ENCODE measurements around the gene AP1M1. TPM values are rescaled to one million over a fixed set of nuclear protein-coding genes. Genes with fewer than 3 reads are reported as not detected.

AP1M1 gene
- total RNA-seq, 1 experiment from 2014 or later = 27.7 TPM

DNA sequence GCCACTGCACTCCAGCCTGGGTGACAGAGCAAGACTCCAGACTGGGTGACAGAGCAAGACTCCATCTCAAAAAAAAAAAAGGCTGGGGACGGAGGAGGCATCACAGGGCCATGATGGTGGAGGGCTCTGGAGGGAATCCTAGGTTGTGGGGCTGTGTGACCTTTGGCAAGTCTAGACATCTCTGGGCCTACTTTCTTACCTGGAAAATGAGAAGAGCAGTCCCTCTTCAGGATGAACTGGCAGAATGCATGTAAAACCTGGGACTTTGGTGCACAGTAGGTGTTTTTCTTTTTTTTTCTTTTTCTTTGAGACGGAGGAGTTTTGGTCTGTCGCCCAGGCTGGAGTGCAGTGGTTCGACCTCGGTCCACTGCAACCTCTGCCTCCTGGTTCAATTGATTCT, 38.1 kb upstream of the AP1M1 start (continued):
- TF ChIP-seq, protein P1, sequence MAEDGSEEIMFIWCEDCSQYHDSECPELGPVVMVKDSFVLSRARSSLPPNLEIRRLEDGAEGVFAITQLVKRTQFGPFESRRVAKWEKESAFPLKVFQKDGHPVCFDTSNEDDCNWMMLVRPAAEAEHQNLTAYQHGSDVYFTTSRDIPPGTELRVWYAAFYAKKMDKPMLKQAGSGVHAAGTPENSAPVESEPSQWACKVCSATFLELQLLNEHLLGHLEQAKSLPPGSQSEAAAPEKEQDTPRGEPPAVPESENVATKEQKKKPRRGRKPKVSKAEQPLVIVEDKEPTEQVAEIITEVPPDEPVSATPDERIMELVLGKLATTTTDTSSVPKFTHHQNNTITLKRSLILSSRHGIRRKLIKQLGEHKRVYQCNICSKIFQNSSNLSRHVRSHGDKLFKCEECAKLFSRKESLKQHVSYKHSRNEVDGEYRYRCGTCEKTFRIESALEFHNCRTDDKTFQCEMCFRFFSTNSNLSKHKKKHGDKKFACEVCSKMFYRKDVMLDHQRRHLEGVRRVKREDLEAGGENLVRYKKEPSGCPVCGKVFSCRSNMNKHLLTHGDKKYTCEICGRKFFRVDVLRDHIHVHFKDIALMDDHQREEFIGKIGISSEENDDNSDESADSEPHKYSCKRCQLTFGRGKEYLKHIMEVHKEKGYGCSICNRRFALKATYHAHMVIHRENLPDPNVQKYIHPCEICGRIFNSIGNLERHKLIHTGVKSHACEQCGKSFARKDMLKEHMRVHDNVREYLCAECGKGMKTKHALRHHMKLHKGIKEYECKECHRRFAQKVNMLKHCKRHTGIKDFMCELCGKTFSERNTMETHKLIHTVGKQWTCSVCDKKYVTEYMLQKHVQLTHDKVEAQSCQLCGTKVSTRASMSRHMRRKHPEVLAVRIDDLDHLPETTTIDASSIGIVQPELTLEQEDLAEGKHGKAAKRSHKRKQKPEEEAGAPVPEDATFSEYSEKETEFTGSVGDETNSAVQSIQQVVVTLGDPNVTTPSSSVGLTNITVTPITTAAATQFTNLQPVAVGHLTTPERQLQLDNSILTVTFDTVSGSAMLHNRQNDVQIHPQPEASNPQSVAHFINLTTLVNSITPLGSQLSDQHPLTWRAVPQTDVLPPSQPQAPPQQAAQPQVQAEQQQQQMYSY (CRISPR knock-in tag; IDR thresholded peaks at IDR 0.05) = no peak
- TF ChIP-seq E2F1 (CRISPR knock-in tag; IDR thresholded peaks at IDR 0.05) (no peak), SMAD3 (CRISPR knock-in tag; IDR thresholded peaks at IDR 0.05; ENCODE audit: borderline replicate concordance) (no peak), ESRRA (CRISPR knock-in tag; IDR thresholded peaks at IDR 0.05; ENCODE audit: borderline replicate concordance) (no peak)

- Mint-ChIP-seq H3K4me1 (no peaks in the 10 kb centered on the region), H3K9me3 (no peaks in the 10 kb centered on the region), H3K27ac (no peak overlapping the region), H3K4me3 (no peak overlapping the region), H3K36me3 (no peaks in the 10 kb centered on the region), H3K27me3 (ENCODE audit: low read depth) (no peaks in the 10 kb centered on the region)
- TF ChIP-seq ZSCAN18 (CRISPR knock-in tag; IDR thresholded peaks at IDR 0.05) = no peak
- no peak for TF ChIP-seq NR1H2 (CRISPR knock-in tag; IDR thresholded peaks at IDR 0.05)
- TF ChIP-seq HMGA2 (CRISPR knock-in tag; IDR thresholded peaks at IDR 0.05) = no peak
- TF ChIP-seq CBFB (CRISPR knock-in tag; IDR thresholded peaks at IDR 0.05; ENCODE audit: low read depth) = no peak
- TF ChIP-seq NFE2L1 (CRISPR knock-in tag; IDR thresholded peaks at IDR 0.05) = no peak
- no peak for TF ChIP-seq SMAD3 (CRISPR knock-in tag; IDR thresholded peaks at IDR 0.05; ENCODE audit: borderline replicate concordance)
- TF ChIP-seq CREB1 (CRISPR knock-in tag; IDR thresholded peaks at IDR 0.05) = no peak
- TF ChIP-seq ZNF671 (CRISPR knock-in tag; IDR thresholded peaks at IDR 0.05) = no peak
- no peak for TF ChIP-seq GABPB1 (CRISPR knock-in tag; IDR thresholded peaks at IDR 0.05)
- CTCF ChIA-PET = no interaction called here
- DNase-seq (ENCODE audit: low spot score) = no peak
- ATAC-seq = no peak
- POLR2A ChIA-PET = interaction anchor here (2.2 kb wide), 1 partner anchor 85 kb away, joined by 5 read pairs; no protein-coding TSS in a partner anchor
These were observed 37.2 kb upstream of the AP1M1 start for GRCh38 chr19:16160445-16160942.

DNA sequence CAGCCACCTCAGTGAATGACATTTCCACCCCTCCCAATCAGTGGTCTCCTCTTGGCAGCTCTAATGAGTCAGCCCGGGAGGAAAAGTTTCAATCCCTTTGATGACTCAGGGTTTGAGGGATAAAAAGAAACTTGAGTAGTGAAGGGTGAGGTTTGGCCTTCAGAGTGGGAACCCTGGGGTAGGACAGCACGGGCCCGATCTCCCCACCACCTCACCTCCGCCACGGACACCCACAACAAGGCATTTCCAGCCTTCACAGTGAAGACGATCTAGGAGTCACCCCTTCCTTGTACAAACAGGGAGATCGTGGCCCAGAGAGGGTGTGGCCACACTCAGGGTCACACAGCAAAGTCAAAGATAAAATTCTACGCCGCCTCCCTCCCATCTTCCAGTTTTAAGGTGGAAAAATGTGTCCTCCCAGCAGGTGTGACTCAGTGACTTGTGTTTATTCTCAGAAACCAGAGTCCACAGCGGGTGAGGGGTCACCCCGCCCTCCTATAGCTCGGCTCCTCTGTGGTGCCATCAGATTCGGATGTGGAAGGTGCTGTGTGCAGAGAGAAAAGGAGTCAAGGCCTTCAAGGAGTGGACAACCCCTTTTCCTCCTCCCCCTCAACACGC, 36.7 kb upstream of the AP1M1 start:
- no peaks in the 10 kb centered on the region for H3K9me3 Mint-ChIP-seq
- no peaks in the 10 kb centered on the region for H3K4me1 Mint-ChIP-seq
- no peak overlapping the region for H3K27ac Mint-ChIP-seq
- H3K36me3 Mint-ChIP-seq = no peaks in the 10 kb centered on the region
- H3K4me3 Mint-ChIP-seq = no peak overlapping the region
- ChIA-PET CTCF (interaction anchor here (0.6 kb wide), 1 partner anchor 19 kb away, joined by 4 read pairs; no protein-coding TSS in a partner anchor), POLR2A (interaction anchor here (2.2 kb wide), 1 partner anchor 86 kb away, joined by 5 read pairs; no protein-coding TSS in a partner anchor)
- DNase-seq (ENCODE audit: low spot score) = no peak
- no peak for ATAC-seq
- no peaks in the 10 kb centered on the region for H3K27me3 Mint-ChIP-seq (ENCODE audit: low read depth)
- TF ChIP-seq FOXK1 (CRISPR knock-in tag; IDR thresholded peaks at IDR 0.05) (no peak), USF2 (CRISPR knock-in tag; IDR thresholded peaks at IDR 0.05) (no peak), GRHL2 (CRISPR knock-in tag; IDR thresholded peaks at IDR 0.05; ENCODE audit: insufficient replicate concordance, severe bottlenecking) (no peak), E2F1 (CRISPR knock-in tag; IDR thresholded peaks at IDR 0.05) (no peak)
- TF ChIP-seq, protein P2, sequence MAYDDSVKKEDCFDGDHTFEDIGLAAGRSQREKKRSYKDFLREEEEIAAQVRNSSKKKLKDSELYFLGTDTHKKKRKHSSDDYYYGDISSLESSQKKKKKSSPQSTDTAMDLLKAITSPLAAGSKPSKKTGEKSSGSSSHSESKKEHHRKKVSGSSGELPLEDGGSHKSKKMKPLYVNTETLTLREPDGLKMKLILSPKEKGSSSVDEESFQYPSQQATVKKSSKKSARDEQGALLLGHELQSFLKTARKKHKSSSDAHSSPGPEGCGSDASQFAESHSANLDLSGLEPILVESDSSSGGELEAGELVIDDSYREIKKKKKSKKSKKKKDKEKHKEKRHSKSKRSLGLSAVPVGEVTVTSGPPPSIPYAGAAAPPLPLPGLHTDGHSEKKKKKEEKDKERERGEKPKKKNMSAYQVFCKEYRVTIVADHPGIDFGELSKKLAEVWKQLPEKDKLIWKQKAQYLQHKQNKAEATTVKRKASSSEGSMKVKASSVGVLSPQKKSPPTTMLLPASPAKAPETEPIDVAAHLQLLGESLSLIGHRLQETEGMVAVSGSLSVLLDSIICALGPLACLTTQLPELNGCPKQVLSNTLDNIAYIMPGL (CRISPR knock-in tag; IDR thresholded peaks at IDR 0.05) = no peak
- TF ChIP-seq, protein P3, sequence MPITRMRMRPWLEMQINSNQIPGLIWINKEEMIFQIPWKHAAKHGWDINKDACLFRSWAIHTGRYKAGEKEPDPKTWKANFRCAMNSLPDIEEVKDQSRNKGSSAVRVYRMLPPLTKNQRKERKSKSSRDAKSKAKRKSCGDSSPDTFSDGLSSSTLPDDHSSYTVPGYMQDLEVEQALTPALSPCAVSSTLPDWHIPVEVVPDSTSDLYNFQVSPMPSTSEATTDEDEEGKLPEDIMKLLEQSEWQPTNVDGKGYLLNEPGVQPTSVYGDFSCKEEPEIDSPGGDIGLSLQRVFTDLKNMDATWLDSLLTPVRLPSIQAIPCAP (CRISPR knock-in tag; IDR thresholded peaks at IDR 0.05) = no peak
